ENCODE results near the gene TBC1D9B. TPM values are rescaled to one million over a fixed set of nuclear protein-coding genes. Genes with fewer than 3 reads are reported as not detected.

TBC1D9B gene
- polyA plus RNA-seq, 2 of the 4 experiments (the other 2 are of a cell fraction), result 37.2 to 64.7 TPM

- peak within 1 kb of the TSS; percentile 96 for H3K4me2 ChIP-seq
- no peak for FAIRE-seq
- peak in 1 of 2 experiments; percentile 87 for DNase-seq (ENCODE audit: low read depth in 1 of 2, low spot score in 1 of 2)
- H3K9me3 ChIP-seq, result no peaks in the 10 kb centered on the region
- WGBS (ENCODE audit: missing lambda C conversion rate), result 6% methylated on average over 23 of the region's 81 CpGs
- no peak for TF ChIP-seq FOSL2 (IDR thresholded peaks at IDR 0.05)
- TF ChIP-seq FOSL2 (CRISPR knock-in tag; IDR thresholded peaks at IDR 0.05), result peak; percentile 62
- TF ChIP-seq, protein P1, sequence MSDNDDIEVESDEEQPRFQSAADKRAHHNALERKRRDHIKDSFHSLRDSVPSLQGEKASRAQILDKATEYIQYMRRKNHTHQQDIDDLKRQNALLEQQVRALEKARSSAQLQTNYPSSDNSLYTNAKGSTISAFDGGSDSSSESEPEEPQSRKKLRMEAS (IDR thresholded peaks at IDR 0.05), result peak; percentile 47
- TF ChIP-seq BHLHE40 (IDR thresholded peaks at IDR 0.05; ENCODE audit: low read depth, low read length), result no peak
- TF ChIP-seq MYC (IDR thresholded peaks at IDR 0.05; ENCODE audit: borderline replicate concordance, low read length), result 0 out of 2 replicates have a peak, but pooled peaks have one; percentile 6
- peak; percentile 70 for TF ChIP-seq GATA3 (IDR thresholded peaks at IDR 0.05; ENCODE audit: borderline replicate concordance)
- TF ChIP-seq PBX3 (IDR thresholded peaks at IDR 0.05), result peak; percentile 54; the same call in 1 of the 2 replicates
- peak; percentile 99 for TF ChIP-seq BCL3 (IDR thresholded peaks at IDR 0.05)
- TF ChIP-seq SMC3 (IDR thresholded peaks at IDR 0.05), result no peak
- peak; percentile 98 for TF ChIP-seq PHF8 (IDR thresholded peaks at IDR 0.05; ENCODE audit: borderline replicate concordance, low read depth)
- TF ChIP-seq POLR2A (IDR thresholded peaks at IDR 0.05; ENCODE audit: low read length), result peak; percentile 100
- TF ChIP-seq NFE2L2 (conservative IDR thresholded peaks at IDR 0.05; ENCODE audit: low read length), result peak; percentile 99
- TF ChIP-seq, protein P2, sequence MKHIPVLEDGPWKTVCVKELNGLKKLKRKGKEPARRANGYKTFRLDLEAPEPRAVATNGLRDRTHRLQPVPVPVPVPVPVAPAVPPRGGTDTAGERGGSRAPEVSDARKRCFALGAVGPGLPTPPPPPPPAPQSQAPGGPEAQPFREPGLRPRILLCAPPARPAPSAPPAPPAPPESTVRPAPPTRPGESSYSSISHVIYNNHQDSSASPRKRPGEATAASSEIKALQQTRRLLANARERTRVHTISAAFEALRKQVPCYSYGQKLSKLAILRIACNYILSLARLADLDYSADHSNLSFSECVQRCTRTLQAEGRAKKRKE (CRISPR knock-in tag; IDR thresholded peaks at IDR 0.05; ENCODE audit: low read depth), result 0 out of 2 replicates have a peak, but pooled peaks have one; percentile 1
- no peak for TF ChIP-seq EHMT2 (IDR thresholded peaks at IDR 0.05; ENCODE audit: low read depth)
- TF ChIP-seq MAFK (IDR thresholded peaks at IDR 0.05; ENCODE audit: partially characterized antibody), result peak; percentile 100
- TF ChIP-seq TP53 (CRISPR knock-in tag; IDR thresholded peaks at IDR 0.05), result peak; percentile 93
- TF ChIP-seq CHD2 (IDR thresholded peaks at IDR 0.05; ENCODE audit: low read length, partially characterized antibody), result peak; percentile 34
- 0 out of 2 replicates have a peak, but pooled peaks have one; percentile 11 for TF ChIP-seq HMGXB4 (CRISPR knock-in tag; IDR thresholded peaks at IDR 0.05; ENCODE audit: borderline replicate concordance)
- no peak for TF ChIP-seq FOSB (CRISPR knock-in tag; IDR thresholded peaks at IDR 0.05)
- peak in 1 of 2 experiments; percentile 59; a peak in 1 of 5 replicates for TF ChIP-seq EP300 (IDR thresholded peaks at IDR 0.05)
- TF ChIP-seq, protein P3, sequence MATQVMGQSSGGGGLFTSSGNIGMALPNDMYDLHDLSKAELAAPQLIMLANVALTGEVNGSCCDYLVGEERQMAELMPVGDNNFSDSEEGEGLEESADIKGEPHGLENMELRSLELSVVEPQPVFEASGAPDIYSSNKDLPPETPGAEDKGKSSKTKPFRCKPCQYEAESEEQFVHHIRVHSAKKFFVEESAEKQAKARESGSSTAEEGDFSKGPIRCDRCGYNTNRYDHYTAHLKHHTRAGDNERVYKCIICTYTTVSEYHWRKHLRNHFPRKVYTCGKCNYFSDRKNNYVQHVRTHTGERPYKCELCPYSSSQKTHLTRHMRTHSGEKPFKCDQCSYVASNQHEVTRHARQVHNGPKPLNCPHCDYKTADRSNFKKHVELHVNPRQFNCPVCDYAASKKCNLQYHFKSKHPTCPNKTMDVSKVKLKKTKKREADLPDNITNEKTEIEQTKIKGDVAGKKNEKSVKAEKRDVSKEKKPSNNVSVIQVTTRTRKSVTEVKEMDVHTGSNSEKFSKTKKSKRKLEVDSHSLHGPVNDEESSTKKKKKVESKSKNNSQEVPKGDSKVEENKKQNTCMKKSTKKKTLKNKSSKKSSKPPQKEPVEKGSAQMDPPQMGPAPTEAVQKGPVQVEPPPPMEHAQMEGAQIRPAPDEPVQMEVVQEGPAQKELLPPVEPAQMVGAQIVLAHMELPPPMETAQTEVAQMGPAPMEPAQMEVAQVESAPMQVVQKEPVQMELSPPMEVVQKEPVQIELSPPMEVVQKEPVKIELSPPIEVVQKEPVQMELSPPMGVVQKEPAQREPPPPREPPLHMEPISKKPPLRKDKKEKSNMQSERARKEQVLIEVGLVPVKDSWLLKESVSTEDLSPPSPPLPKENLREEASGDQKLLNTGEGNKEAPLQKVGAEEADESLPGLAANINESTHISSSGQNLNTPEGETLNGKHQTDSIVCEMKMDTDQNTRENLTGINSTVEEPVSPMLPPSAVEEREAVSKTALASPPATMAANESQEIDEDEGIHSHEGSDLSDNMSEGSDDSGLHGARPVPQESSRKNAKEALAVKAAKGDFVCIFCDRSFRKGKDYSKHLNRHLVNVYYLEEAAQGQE (IDR thresholded peaks at IDR 0.05), result peak; percentile 52; the same call in 1 of the 2 replicates
- TF ChIP-seq POLR2AphosphoS2 (conservative IDR thresholded peaks at IDR 0.05; ENCODE audit: low read length), result peak; percentile 71; the same call in 1 of the 2 replicates
- no peak for TF ChIP-seq ZNF302 (CRISPR knock-in tag; IDR thresholded peaks at IDR 0.05)
- peak; percentile 99 for TF ChIP-seq JUN (IDR thresholded peaks at IDR 0.05)
- 0 out of 2 replicates have a peak, but pooled peaks have one; percentile 2 for TF ChIP-seq NPAS2 (CRISPR knock-in tag; IDR thresholded peaks at IDR 0.05; ENCODE audit: borderline replicate concordance)
- CTCF ChIA-PET, result interaction anchor here (0.6 to 4.8 kb wide), 5 partner anchors 17 to 123 kb away, joined by 3 to 27 read pairs (median 4); no protein-coding TSS in a partner anchor
- H3K4me1 ChIP-seq, result peaks cover 62% of the 10 kb centered on the region
- peak within 1 kb of the TSS; percentile 81 for H3K4me3 ChIP-seq
- peak; percentile 15 to 40 for ATAC-seq
- POLR2A ChIA-PET, result interaction anchor here (0.7 to 2.3 kb wide), 14 partner anchors 9 to 270 kb away, joined by 3 to 20 read pairs (median 6); partner anchors contain the start of genes HNRNPH1, LTC4S, MRNIP and RNF130
- peak within 1 kb of the TSS; percentile 95 to 98 for H3K27ac ChIP-seq
Observed at GRCh38 chr5:179820483-179821297, 87.0 kb downstream of the TBC1D9B start, which contains the start of gene SQSTM1. TSS of gene SQSTM1 (plus strand) at chr5:179820905. CDS start at chr5:179820937, 32 bp downstream.

All from A549 (cell line).